Nephron (organoid): Measurements from ENCODE around the gene CYP27C1.

Experiments used
- H3K27ac Mint-ChIP-seq, 3 experiments: 2 replicates each; pipeline ENCODE4 v1.8.0; 2020; ENCODE audit warnings: mixed read lengths in 3 of 3, mild to moderate bottlenecking in 2 of 3, moderate library complexity in 1 of 3
- H3K27me3 Mint-ChIP-seq: 2 replicates; pipeline ENCODE4 v1.8.0; 2021; ENCODE audit warnings: low read depth, mild to moderate bottlenecking, moderate library complexity, mixed read lengths
- H3K36me3 Mint-ChIP-seq: 2 replicates; pipeline ENCODE4 v1.8.0; 2020; ENCODE audit warnings: low read depth, mixed read lengths
- H3K4me1 Mint-ChIP-seq: 2 replicates; pipeline ENCODE4 v1.8.0; 2020; ENCODE audit warnings: mixed read lengths
- H3K4me3 Mint-ChIP-seq, 3 experiments: 2 replicates each; pipeline ENCODE4 v1.8.0; 2020; ENCODE audit warnings: mild to moderate bottlenecking in 3 of 3, mixed read lengths in 3 of 3, moderate library complexity in 2 of 3
- H3K9me3 Mint-ChIP-seq: 2 replicates; pipeline ENCODE4 v1.8.0; 2020; ENCODE audit warnings: mixed read lengths
- TF ChIP-seq, protein P1 (sequence below), 3 experiments: fragments of 200-600 bp; sonication (generic); IDR thresholded peaks; one replicate each; pipeline ENCODE4 v1.5.0; 2021; ENCODE audit warnings: antibody characterized with exemption in 3 of 3; ENCODE audit not compliant: unreplicated experiment in 3 of 3

Gene CYP27C1

DNA sequence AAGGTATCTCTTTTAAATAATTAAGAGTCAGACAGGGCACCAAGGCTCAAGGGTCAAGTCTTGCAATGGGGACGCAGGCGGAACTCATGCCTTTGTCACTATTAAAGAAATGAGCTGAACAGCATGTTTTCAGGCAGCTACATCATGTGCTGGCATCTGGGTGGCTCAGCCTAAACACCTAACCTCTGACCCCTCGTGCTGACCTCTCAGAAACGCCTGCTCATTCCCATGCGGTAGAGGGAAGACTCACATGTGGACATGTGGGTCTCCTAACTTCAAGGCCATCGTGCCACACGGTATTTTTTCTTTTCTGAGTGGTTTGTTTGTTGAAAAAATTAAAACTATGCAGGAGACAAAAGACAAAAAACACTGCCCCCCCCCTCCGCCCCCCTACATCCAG is 31.3 kb downstream of the CYP27C1 start:
- H3K4me3 Mint-ChIP-seq = no peak overlapping the region

GRCh38 chr2:127187831-127188230 is 32.3 kb downstream of the CYP27C1 start:
- H3K36me3 Mint-ChIP-seq = peaks cover 59% of the 10 kb centered on the region
- peaks cover 2% of the 10 kb centered on the region for H3K9me3 Mint-ChIP-seq
- peaks cover 4% of the 10 kb centered on the region for H3K27me3 Mint-ChIP-seq
- TF ChIP-seq, protein P1, sequence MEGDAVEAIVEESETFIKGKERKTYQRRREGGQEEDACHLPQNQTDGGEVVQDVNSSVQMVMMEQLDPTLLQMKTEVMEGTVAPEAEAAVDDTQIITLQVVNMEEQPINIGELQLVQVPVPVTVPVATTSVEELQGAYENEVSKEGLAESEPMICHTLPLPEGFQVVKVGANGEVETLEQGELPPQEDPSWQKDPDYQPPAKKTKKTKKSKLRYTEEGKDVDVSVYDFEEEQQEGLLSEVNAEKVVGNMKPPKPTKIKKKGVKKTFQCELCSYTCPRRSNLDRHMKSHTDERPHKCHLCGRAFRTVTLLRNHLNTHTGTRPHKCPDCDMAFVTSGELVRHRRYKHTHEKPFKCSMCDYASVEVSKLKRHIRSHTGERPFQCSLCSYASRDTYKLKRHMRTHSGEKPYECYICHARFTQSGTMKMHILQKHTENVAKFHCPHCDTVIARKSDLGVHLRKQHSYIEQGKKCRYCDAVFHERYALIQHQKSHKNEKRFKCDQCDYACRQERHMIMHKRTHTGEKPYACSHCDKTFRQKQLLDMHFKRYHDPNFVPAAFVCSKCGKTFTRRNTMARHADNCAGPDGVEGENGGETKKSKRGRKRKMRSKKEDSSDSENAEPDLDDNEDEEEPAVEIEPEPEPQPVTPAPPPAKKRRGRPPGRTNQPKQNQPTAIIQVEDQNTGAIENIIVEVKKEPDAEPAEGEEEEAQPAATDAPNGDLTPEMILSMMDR (IDR thresholded peaks at IDR 0.05; ENCODE audit: unreplicated experiment in 3 of 3) = no peak
- no peak overlapping the region for H3K4me3 Mint-ChIP-seq
- H3K4me1 Mint-ChIP-seq = no peaks in the 10 kb centered on the region
- no peak overlapping the region for H3K27ac Mint-ChIP-seq

More for the DNA sequence above, 31.3 kb downstream of the CYP27C1 start:
- Mint-ChIP-seq H3K9me3 (peaks cover 2% of the 10 kb centered on the region), H3K4me1 (peaks cover 4% of the 10 kb centered on the region), H3K36me3 (peaks cover 65% of the 10 kb centered on the region), H3K27ac (no peak overlapping the region), H3K27me3 (no peaks in the 10 kb centered on the region)
- TF ChIP-seq, protein P1 (IDR thresholded peaks at IDR 0.05; ENCODE audit: unreplicated experiment in 3 of 3) = no peak

- H3K9me3 Mint-ChIP-seq = peaks cover 2% of the 10 kb centered on the region
These were observed 32.9 kb downstream of the CYP27C1 start for GRCh38 chr2:127187081-127187775.

GRCh38 chr2:127185705-127186104 is 34.4 kb downstream of the CYP27C1 start:
- Mint-ChIP-seq H3K4me3 (no peak overlapping the region), H3K4me1 (no peaks in the 10 kb centered on the region), H3K36me3 (peaks cover 44% of the 10 kb centered on the region), H3K27ac (no peak overlapping the region), H3K9me3 (peaks cover 5% of the 10 kb centered on the region), H3K27me3 (peaks cover 4% of the 10 kb centered on the region)
- TF ChIP-seq, protein P1 (IDR thresholded peaks at IDR 0.05; ENCODE audit: unreplicated experiment in 3 of 3) = no peak

More at GRCh38 chr2:127187081-127187775, 32.9 kb downstream of the CYP27C1 start:
- Mint-ChIP-seq H3K27ac (no peak overlapping the region), H3K27me3 (peaks cover 4% of the 10 kb centered on the region), H3K4me3 (no peak overlapping the region), H3K36me3 (peaks cover 54% of the 10 kb centered on the region), H3K4me1 (no peaks in the 10 kb centered on the region)
- TF ChIP-seq, protein P1 (IDR thresholded peaks at IDR 0.05; ENCODE audit: unreplicated experiment in 3 of 3) = no peak

DNA sequence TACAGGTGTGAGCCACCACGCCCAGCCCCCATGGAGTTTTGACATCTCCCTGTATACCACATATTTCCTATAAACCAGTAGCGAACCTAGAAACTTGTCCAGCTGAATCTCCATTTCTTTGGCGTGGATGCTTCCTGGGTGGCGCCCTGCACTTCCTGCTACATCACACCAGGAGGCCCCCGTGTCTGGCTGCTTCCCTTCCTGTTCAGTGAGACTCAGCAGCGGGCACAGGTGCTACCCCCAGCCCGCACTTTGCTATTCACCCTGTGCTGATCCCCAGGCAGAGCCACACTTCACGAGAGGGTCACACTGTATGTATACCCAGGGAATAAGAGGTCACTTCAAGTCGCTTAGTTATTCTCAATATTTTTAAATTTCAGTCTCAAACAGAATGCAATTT is 35.0 kb downstream of the CYP27C1 start:
- H3K4me3 Mint-ChIP-seq = no peak overlapping the region
- peaks cover 4% of the 10 kb centered on the region for H3K27me3 Mint-ChIP-seq
- H3K36me3 Mint-ChIP-seq = peaks cover 48% of the 10 kb centered on the region
- no peaks in the 10 kb centered on the region for H3K4me1 Mint-ChIP-seq
- H3K27ac Mint-ChIP-seq = no peak overlapping the region
- peaks cover 11% of the 10 kb centered on the region for H3K9me3 Mint-ChIP-seq
- TF ChIP-seq, protein P1 (IDR thresholded peaks at IDR 0.05; ENCODE audit: unreplicated experiment in 3 of 3) = no peak

DNA sequence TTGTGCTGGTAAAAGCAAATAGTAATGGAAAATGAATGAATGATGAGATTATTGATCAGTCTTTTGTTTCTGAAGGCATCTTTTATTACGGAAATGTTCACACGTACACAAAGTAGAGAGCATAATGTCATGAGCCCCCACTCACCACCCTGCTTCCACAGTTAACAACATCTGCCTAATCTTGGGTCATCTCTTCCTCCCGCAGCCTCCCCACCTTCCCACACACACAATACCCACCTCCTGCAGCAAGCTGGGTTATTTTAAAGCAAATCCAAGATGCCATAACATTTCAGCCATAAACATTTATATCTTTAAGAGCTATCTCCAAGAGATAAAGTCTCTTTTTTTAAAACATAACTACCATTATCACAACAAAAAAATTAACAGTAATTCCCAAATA is 36.3 kb downstream of the CYP27C1 start:
- Mint-ChIP-seq H3K9me3 (peaks cover 17% of the 10 kb centered on the region), H3K4me1 (no peaks in the 10 kb centered on the region), H3K27me3 (peaks cover 9% of the 10 kb centered on the region), H3K27ac (no peak overlapping the region), H3K4me3 (no peak overlapping the region), H3K36me3 (peaks cover 42% of the 10 kb centered on the region)
- TF ChIP-seq, protein P1 (IDR thresholded peaks at IDR 0.05; ENCODE audit: unreplicated experiment in 3 of 3) = no peak
